ENCODE measurements around the gene KRTAP5-3.
"Not testable (repeated sequence)": the region's sequence is repeated elsewhere in the genome, so short reads cannot be mapped to it uniquely, and the experiment has no call there.

KRTAP5-3 gene

GRCh38 chr11:1607901-1608300 lies 362 bp downstream of the KRTAP5-3 start:
- DNase-seq = not testable (repeated sequence)

DNA sequence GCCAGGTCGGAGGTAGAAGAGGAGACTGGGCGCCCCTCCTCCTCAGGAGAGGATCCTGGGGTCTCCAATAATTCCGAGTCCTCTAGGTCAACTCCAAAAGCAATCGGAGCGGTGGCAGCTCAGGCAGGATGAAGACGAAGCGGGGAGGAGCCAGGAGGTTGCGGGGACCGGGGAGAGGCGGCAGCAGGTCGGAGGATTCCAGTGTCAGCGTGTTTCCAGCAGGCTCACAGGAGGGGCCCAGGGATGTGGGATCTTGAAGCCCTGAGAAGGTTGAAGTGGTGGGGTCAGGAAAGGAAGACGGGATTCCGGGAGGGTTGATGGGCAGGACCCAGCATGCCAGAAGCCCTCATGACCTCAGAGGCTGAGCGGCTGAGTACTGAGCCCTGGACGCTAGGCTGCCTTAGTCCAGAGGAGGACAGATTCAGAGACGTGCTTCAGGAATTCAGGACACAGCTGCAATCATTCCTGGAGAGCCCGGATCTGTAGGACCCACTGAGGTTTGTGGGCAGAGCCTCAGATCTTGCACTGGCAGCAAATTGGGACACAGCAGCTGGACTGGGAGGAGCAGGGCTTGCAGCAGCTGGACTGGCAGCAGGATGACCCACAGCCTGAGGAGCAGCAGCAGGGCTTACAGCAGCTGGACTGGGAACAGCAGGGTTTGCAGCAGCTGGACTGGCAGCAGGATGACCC lies 962 bp downstream of the KRTAP5-3 start:
- DNase-seq = not testable (repeated sequence)

DNA sequence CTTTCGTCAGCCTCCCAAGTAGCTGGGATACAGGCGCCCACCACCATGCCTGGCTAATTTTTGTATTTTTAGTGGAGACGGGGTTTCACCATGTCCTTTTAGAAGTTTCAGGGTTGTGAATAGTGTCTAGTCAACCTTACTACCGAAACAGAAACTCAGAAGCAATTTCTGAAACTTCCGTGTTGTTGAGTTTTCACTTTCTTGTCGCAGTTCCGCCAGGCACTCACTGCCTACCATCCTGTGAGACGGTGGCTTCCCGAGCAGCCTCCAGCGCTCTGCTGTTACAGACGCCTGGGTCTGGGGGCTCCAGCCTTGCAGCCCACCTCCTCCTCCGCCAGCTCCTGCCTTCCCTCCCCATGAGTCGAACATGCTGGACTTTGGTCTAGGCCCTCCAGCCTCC lies 2.3 kb downstream of the KRTAP5-3 start:
- DNase-seq = not testable (repeated sequence)

DNA sequence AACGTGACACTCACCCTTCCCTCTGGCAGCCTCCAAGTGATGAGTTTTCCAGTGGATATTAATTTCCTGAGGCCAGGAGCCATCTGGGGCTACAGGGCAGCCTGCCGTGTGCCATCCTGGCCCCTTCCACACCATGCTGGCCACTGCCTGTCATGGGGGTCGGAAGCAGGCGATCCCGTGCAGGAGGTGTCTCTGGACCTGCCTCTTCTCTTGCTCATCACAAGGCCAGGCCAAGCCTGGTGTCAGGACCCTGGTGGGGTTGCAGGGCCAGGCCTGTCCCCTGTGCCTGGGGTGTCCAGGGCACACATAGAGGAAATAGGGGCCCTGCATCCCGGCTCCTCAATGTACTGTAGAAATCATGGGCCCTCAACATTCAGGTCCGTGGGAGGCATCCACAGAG lies 3.6 kb downstream of the KRTAP5-3 start:
- DNase-seq = no peak

DNA sequence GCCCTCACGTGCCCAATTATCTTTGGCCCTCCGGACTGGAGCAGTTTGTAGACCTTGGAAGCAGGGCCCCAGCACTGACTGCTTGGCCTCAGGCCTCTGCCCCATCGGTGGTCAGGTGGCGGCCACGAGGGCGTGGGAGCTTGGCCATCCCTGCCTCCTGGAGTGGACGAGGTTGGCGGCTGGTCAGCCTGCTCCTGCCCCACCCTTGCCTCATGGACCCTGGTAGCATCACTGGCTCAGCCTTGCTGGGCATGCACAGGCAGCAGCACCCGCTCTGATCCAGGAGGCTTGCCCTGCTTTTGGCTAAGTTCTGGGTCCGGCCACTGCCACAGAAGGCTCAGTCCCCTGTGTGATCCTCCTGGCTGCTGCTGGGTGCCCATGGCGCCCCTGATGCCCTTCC lies 4.1 kb downstream of the KRTAP5-3 start:
- no peak for DNase-seq

DNA sequence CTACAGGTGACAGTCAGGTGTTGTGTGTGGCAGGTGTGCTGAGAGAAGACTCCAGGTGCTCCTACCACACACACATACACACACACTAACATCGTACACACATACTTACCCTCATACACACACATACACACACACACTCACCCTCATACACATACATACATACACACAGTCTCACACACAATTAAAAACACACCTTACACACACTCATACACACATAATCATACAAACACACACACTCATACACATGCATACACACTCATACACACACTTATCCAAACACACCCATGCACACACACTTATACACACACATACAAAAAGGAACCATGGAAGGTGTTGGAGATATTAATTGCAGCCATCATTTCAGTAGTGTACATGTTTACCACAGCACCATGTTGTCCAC lies 4.6 kb downstream of the KRTAP5-3 start:
- DNase-seq = no peak

DNA sequence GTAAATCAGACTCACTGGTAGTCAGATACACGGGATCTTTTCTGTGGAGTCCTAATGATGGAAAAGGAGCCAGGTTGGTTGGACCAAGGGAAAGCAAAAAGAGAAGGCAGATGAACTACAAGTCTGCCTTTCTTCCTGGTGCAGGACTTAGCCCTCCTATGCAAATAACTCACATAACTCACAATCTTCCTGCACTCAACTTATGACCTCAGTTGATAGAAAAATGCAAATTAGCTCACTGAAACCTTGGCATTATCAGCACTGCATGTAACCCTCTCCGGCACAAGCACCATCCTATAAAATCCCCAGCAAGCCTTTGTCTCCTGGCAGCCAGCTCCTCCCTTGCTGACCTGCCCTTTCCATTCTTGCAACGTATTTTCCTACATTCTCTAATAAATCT lies 6.6 kb downstream of the KRTAP5-3 start:
- not testable (repeated sequence) for DNase-seq

GRCh38 chr11:1600626-1601025 lies 7.6 kb downstream of the KRTAP5-3 start:
- DNase-seq = no peak

DNA sequence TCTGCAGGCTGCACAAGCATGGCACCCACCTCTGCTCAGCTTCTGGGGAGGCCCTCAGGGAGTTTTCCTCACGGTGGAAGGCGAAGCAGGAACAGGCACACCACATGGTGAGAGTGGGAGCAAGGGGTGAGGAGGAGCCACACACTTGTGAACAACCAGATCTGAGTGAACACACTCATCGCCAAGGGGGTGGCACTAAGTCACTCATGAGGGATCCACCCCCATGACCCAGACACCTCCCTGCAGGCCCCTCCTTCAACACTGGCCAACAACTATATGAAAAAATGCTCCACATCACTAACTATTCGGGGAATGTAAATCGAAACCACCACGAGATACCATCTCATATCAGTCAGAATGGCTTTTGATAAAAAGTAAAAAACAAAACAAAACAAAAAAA lies 9.4 kb downstream of the KRTAP5-3 start:
- DNase-seq = no peak

DNA sequence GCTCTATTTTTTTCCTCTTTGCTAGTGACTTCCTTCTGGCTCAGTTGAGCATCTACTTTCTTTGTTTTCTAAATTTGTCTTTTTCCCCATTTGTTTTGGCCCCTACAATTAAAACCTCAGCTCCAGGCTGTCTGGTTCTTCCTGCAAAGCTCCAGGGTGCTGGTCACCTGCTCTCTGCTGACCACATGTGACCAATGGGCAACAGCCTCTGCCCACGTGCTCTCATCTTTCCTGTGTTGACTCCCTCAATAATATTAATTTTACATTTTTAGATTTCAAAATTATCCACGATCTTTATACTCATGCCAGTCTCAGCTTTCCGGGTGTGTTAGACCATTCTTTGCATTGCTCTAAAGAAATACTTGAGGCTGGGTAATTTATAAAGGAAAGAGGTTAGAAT lies 9.9 kb downstream of the KRTAP5-3 start:
- not testable (repeated sequence) for DNase-seq

GRCh38 chr11:1597994-1598380 lies 10.3 kb downstream of the KRTAP5-3 start, which contains the start of gene KRTAP5-2:
KRTAP5-2 (minus strand) TSS chr11:1598294; CDS start chr11:1598250, 44 bp downstream.
- DNase-seq = no peak

- DNase-seq = no peak
Observed at GRCh38 chr11:1597331-1597993, 10.8 kb downstream of the KRTAP5-3 start.

GRCh38 chr11:1596576-1597121 lies 11.6 kb downstream of the KRTAP5-3 start:
- not testable (repeated sequence) for DNase-seq

DNA sequence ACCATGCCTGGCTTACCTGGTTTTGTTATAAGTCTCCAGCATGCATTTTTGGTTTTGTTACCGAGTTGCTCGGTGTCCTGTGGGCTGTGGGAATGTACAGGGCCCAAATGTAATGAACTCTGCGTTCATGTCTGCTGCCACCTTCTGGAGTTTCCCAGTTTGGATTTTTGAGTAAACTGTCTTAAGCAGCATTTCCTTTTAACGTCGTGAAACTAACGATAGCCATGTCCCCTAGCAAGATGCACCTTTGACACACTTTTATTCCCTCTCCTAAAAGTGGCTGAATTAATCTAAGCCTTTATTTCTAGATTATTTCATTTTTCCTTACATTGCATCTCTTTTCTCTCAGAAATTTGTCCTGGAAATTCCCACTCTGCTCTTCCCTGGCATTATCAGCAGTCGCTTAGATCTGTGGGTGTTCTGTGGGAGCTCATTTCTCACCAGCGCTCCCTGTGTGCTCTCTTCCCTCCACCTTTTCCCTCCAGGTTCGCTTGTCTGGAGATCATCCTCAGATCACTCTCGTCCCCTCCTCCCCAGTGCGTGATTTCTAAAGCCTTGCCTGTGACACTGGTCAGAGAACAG lies 12.2 kb downstream of the KRTAP5-3 start:
- DNase-seq = not testable (repeated sequence)

GRCh38 chr11:1592628-1593027 lies 15.6 kb downstream of the KRTAP5-3 start:
- DNase-seq = no peak

GRCh38 chr11:1589996-1590395 lies 18.3 kb downstream of the KRTAP5-3 start:
- DNase-seq = no peak

- not testable (repeated sequence) for DNase-seq
Observed at GRCh38 chr11:1589191-1589963, 18.9 kb downstream of the KRTAP5-3 start.

GRCh38 chr11:1586699-1587098 lies 21.6 kb downstream of the KRTAP5-3 start:
- DNase-seq = no peak

GRCh38 chr11:1584661-1585370 lies 23.4 kb downstream of the KRTAP5-3 start, which contains the start of gene KRTAP5-1:
KRTAP5-1 (minus strand) TSS chr11:1585283; CDS start chr11:1585249, 34 bp downstream.
- DNase-seq = not testable (repeated sequence)

DNA sequence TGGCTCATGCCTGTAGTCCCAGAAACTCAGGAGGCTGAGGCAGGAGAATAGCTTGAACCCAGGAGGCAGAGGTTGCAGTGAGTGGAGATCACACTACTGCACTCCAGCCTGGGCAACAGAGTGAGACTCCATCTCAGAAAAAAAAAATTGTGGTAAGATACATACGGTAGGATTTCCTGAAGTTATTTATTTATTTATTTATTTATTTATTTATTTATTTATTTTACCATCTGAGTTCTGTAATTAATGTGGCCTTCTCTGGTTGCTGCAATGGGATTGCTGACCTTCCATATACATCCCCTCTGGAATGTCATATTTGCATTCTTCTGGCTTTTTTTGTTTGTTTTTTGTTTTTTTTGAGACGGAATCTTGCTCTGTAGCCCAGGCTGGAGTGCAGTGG lies 25.4 kb downstream of the KRTAP5-3 start:
- not testable (repeated sequence) for DNase-seq

DNA sequence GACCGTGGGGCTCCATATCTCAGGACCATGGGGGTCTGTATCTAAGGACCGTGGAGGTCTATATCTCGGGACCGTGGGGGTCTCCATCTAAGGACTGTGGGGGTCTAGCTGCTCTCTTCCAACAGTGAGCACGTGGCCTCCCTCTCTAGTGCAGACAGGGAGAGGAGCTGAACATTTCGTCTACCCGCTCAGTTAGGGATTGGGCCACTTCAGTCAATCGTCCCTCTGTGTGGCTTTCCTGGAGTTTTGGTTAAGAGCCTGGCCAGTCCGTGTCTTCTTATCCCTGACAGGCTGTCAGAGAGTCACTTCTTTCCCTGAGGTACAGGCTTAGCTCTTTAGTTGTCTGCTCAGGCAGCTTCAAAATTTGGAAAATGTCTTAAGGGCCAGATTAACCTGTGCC lies 26.3 kb downstream of the KRTAP5-3 start:
- no peak for DNase-seq

DNA sequence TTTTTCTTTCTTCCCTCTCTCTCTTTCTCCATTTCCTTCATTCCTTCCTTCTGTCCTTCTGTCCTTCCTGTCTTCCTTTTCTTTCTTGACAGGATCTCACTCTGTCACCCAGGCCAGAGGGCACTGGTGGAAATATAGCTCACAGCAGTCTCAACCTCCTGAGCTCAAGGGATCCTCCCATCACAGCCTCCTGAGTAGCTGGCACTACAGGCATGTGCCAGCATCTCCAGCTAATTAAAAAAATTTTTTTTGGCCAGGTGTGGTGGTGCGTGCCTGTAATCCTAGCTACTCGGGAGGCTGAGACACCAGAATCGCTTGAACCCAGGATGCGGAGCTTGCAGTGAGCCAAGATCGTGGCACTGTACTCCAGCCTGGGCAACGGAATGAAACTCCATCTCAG lies 31.4 kb downstream of the KRTAP5-3 start:
- DNase-seq = no peak
